HG03196 (cell line): Measurements from ENCODE around the gene VPS26C.
A peak's percentile ranks its signal among the peaks of the same experiment; 100 is the strongest.
"Not testable (repeated sequence)": the region's sequence is repeated elsewhere in the genome, so short reads cannot be mapped to it uniquely, and the experiment has no call there.

ENCODE experiments used
- ATAC-seq: cut with Tn5 transposase; IDR thresholded peaks from one replicate; pipeline ENCODE4 v1.9.1; 2021; ENCODE audit not compliant: unreplicated experiment

VPS26C gene

DNA sequence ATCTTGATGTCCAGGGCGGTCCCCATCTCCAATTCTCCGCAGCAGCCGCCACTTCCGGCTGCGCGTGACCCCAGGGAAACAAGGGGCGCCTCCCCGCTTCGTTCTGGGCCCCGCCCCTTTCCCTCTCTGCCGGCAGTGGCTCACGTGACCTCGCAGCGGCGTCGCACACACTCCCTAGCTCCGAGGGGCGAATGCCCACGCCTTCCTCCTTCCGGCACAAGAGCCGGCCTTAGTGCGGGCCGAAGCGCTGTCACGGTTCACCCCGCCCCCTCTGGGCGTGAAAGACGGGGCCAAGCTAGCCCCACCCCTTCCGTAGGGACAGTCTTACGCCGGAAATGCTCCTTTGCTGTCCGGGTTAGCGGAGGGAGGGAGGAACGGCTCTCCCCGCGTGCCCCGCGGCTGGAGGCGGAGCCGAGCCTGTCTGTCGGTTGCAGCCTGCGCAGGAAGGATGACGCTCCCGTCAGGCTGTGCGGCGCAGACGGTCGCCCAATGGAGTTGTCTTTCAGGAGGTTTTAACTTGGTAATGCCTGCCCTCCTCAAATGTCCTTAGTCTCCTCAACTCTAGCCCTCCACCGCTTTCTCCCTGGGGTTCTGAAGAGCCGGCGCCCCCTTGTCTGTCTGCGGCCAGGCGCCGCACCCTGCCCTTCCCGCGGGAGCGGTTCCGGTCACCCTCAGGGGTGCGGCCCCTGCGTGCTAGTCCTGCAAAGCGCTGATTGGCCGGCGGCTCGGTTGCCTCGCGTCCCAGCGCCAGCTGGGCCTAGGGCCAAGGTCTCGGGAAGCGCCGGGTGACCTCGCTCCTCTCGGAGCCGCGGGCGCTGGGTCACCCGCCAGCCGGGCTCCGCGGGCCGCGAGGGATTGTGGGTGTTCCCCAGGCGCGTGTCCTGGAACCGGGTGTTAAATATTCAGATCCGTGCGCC lies at the start of gene VPS26C:
Gene VPS26C, minus strand, starts transcription at position 66 of the 917 bp plus-strand sequence. Its CDS starts 40 bp downstream, at position 26.
- ATAC-seq = peak; percentile 91

DNA sequence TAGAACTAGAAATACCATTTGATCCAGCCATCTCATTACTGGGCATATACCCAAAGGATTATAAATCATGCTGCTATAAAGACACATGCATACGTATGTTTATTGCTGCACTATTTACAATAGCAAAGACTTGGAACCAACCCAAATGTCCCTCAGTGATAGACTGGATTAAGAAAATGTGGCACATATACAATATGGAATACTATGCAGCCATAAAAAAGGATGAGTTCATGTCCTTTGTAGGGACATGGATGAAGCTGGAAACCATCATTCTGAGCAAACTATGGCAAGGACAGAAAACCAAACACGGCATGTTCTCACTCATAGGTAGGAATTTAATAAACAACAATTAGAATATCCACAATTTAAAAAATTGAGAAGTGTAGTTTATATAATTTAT lies 48.9 kb upstream of the VPS26C start:
- ATAC-seq = not testable (repeated sequence)

DNA sequence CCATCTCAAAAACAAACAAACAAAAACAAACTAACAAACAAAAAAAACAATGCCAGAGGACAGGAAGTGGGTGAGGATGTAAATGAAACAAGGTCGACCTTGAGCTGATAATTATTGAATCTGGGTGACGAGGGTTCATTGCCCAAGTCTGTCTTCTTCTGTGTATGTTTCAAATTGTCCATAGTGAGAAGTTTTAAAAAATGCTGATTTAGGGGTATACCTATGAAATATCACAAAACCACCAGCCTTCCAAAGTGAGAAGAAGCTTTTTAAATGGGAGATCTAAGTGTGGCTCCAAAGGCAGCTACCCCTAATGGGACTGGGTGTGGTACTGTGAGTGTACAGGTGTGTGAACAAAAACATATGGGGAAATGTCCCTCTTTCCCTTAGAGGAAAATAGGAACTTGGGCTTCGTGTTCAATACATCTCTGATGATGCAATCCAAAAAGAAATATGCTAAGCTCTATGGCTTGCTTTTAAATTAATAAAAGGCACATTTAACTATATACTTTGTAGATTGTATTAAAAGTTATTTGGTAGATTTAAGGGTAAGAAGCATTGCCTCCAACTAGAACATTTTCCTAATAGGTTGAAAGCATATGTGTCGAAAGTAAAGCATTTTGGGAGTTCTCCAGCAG lies 33.1 kb upstream of the VPS26C start:
- no peak for ATAC-seq

DNA sequence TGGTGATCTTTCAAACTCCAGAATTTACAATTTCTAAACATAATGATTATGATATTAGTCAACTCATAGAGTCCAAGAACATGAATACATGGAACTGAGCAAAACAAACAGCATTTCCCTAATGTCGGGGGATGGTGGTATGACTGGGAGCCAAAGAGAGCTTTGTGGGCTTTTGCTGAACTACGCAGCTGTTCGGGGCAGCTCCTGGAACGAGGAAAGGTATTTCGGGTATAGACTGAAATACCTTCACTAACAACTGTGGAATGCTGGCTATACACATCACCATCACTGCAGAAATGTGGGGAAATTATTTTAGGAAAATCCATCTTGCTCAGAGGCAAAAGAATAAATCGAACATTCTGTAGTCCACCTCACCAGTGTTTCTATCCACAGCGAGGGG lies 30.2 kb upstream of the VPS26C start:
- no peak for ATAC-seq

DNA sequence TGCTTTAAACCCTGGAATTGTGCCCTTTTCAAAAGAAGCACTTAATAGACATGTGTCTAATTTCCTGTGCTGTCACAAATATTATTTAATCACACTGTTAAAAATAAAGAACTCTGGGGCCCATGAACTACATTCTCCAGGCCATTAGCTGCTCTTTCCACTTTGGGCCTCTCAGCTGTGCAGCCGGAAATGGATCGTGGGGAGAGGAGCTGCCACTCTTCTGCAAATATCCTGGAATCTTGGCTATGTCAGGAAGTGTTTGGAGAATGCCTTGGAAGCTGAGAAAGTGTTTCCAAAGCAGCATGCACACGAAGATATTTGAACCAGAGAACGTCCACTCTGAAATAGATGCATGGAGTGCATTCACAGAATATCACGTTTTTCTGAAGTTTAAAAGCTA lies 27.5 kb upstream of the VPS26C start:
- no peak for ATAC-seq

DNA sequence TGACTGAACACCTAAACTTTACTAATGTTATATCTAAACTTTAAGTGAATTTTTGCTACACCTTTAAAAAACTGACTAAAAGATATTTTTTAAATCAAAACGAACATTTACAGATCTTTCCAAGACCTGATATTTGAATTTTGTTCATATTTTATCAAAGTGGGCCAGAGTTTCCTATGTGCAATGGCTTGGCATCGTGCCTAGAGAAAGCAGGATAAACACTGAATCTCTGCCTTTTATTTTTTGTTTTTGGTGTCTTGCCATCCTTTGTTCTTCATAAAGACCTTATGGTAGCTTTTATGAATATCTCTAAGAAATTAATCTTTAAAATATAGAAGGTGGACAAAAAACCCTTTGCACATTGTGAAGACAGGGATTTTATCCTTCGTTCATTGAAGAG lies 25.8 kb upstream of the VPS26C start:
- no peak for ATAC-seq

DNA sequence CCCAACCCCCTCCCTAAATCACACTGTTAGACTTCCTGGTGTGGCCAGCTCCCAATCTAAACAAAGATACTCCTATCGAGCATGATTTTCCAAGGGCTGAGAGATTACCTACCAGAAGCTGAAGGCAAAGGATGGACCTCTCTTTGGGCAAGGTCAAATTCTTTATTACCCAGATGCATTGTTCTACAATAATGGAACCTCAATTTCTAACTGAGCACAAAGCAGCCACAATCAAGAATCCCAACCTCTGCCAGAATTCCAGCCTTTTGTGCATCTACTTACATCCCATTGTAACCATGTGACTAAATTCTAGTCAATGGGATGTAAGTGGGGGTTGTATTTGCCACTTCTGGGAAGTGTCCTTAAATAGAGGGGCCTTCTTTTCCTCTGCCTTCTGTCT lies 24.9 kb upstream of the VPS26C start:
- no peak for ATAC-seq

DNA sequence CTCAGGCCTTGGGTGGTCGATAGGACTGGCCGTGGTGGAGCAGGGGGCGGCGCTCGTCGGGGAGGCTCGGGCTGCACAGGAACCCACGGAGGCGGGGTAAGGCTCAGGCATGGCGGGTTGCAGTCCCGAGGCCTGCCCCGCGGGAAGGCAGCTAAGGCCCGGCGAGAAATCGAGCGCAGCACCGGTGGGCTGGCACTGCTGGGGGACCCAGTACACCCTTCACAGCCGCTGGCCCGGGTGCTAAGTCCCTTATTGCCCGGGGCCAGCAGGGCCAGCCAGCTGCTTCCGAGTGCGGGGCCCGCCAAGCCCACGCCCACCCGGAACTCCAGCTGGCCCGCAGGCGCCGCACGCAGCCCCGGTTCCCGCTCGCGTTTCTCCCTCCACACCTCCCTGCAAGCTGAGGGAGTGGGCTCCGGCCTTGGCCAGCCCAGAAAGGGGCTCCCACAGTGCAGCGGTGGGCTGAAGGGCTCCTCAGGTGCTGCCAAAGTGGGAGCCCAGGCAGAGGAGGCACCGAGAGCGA lies 16.1 kb upstream of the VPS26C start:
- ATAC-seq = not testable (repeated sequence)

DNA sequence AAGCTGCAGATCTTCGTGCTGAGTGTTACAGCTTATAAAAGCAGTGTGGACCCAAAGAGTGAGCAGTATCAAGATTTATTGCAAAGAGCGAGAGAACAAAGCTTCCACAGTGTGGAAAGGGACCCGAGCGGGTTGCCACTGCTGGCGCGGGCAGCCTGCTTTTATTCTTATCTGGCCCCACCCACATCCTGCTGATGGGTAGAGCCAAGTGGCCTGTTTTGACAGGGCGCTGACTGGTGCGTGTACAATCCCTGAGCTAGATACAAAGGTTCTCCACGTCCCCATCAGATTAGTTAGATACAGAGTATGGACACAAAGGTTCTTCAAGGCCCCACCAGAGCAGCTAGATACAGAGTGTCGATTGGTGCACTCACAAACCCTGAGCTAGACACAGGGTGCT lies 15.5 kb upstream of the VPS26C start:
- ATAC-seq = not testable (repeated sequence)

DNA sequence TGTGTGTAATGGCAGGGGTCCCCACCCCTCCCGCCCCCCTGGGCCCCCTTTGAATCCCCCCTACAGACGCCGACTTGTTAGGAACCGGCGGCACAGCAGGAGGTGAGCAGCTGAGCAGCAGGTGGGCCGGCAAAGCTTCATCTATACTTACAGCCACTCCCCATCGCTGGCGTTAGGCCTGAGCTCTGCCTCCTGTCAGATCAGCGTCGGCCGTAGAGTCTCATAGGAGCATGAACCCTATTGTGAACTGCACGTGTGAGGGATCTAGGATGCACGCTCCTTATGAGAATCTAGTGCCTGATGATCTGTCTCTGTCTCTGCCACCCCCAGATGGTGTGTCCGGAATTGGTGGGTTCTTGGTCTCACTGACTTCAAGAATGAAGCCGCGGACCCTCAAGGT lies 14.9 kb upstream of the VPS26C start:
- no peak for ATAC-seq

DNA sequence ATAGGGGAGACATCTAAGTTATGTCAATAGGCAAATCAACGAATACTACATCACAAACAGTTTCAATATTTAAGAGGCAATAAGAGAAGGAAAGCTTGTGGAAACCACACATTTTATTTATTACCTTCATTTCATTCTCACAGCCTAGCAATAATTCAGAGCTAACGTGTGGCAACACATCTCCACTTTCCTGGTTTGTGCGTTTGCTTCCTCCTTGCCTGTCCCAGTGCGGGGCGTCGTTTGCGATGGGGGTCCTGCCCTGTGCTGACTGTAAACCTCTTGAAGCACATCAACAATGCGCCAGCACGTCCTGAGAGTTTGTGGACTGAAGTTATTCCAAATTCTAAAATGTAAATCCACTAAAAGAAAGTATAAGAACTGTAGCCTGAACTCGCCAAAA lies 14.4 kb upstream of the VPS26C start:
- no peak for ATAC-seq

DNA sequence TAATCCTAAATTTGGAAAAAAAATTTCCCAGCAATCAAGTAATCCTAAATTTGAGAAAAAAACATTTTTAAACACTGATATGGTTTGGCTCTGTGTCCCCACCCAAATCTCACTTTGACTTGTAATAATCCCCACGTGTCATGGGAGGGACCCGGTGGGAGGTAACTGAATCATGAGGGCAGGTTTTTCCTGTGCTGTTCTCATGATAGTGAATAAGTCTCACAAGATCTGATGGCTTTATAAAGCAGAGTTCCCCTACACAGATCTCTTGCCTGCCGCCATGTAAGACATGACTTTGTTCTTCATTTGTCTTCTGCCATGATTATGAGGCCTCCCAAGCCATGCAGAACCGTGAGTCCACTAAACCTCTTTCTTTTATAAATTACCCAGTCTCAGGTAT lies 12.1 kb upstream of the VPS26C start:
- ATAC-seq = not testable (repeated sequence)

DNA sequence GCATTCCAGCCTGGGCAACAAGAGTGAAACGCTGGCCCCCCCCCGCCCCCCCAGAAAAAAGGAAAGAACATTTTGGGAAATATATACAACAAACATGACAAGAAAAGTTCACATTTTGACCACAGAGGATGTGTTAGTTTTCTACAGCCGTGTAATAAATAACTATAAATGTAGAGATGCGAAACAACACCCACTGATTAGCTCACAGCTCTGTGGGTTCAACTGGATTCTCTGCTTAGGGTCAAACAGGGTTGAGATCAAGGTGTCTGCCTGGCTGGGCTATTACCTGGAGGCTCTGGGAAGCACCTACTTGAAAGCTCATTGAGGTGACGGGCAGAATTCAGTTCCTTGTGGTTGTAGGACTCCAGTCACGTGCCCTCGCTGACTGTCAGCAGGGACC lies 11.1 kb upstream of the VPS26C start:
- ATAC-seq = no peak

DNA sequence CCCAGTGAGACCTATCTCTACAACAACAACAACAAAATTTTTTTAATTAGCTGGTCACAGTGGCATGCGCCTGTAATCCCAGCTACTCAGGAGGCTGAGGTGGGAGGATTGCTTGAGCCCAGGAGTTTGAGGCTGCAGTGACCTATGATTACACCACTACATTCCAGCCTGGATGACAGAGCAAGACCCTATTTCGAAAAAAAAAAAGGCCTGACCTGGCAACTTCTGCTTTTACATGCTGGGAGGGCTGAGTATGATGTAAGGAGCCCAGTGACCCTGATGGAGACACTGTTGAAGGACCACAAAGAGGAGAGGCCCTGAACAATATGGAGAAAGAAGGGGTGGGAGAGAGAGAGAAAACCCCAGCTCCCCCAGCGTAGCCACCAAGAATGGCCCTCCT lies 9.2 kb upstream of the VPS26C start:
- no peak for ATAC-seq

DNA sequence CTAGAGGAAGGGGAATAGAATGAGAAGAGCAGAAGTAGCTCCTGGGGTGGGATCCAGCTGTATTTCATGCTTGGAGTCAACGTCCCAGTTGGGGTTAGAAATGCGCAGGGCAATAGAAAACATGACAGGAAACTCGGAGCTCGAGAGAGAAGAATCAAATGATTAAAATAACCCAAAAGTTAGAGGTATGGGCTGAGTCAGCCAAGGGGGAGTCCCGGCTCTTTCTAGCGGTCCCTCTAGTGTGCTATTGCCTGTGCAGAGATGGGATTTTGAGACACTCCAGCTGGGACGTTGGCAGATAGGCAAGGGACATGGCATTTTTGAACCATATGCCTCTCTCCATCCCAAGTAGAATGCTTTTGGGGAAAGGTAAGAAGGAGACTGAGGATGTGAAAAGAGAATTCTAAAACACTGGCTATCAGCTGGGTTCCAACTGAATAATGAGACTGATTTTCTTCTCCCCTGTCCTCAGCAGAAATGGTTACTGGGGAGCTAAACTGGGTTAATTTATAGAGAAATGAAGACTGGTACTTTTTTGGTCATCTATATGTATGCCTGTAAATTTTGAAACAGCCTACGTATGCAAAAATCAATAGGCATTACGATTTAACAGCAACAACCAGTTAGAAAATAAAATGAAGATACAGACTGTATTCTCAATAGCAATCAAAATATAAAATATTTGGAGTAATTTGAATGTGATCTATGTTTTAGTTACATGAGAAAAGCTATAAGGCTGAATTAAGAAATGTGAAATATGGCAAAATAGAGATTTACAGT lies 7.0 kb upstream of the VPS26C start:
- ATAC-seq = no peak

DNA sequence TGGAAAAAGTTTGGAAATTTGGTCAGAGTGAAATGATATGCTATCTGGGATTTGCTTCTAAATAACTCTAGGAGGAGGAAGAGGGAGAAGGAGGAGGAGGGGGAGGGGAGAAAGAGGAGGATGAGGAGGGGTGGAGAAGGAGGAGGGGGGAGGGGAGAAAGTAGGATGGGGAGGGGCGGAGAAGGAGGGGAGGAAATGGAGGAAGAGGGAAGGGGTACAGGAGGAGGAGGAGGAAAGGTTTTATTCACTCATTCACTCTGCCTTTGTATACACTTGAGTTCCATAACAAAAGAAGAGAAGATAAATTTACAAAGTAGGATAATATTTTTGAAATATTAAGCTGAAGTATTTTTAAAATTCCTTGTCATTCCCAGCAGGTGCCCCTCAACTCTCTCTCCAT lies 6.3 kb upstream of the VPS26C start:
- no peak for ATAC-seq

DNA sequence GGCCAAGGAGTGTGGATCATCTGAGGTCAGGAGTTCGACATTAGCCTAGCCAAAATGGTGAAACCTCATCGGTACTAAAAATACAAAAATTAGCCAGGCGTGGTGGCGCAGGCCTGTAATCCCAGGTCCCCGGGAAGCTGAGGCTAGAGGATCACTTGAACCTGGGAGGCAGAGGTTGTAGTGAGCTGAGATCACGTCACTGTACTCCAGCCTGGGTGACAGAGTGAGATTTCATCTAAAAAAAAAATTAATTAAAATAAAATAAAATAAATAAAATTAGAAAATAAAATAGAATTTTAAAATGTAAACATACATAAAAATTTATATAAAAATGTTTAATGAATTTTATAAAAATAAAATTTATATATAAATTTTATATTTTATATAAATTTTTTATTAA lies 5.8 kb upstream of the VPS26C start:
- ATAC-seq = no peak

DNA sequence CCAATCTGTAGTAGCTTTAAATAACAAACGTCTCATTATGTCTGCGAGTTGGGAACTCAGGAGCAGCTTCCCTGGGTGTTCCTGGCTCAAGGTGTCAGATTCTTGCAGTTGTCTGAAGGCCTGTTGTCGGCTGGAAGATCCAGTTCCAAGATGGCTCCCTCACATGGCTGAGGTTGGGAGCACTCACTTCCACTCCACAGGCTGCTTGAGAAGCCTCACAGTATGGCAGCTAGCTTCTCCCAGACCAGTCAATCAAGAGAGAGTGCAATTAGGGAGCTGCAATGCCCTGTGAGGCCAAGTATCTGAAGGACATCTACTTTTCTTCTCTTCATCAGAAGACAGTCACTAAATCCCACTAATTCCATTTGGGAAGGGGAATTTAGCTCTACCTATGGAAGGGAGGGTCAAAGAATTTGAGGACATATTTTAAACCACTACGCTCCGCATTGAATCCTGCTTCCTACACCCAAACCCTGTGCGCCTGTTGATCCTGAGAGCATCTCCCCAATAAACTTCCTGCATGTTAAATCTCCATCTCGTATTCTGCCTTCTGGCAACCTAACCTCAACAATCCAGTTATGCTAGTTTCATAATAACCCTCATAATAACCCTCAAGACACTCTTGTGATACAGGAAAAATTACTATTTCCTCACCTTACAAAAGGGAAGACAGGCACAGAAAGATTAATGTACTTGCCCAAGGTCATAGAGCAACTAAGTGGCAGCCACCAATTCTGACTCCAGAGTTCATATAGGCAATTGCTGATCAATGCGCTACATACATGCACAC lies 3.6 kb upstream of the VPS26C start:
- no peak for ATAC-seq

DNA sequence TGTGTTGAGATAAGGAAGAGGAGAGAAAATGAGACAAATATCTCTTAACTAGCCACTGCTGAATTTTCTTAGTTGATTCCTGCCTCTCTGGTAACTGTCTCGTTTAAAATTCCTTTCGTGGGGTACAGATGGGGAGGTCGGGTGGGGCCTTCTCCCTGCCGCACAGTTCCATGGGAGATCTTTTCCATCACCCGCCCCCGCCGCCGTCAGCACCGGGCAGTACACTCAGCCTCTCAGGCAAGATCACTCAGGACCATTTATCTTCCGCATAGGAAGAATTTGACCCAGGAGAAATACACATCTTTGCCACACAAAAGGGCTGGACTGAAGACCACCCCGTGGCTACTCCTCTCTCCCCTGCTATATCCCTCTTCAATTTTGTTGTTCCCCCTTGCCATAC lies 2.3 kb upstream of the VPS26C start:
- no peak for ATAC-seq

DNA sequence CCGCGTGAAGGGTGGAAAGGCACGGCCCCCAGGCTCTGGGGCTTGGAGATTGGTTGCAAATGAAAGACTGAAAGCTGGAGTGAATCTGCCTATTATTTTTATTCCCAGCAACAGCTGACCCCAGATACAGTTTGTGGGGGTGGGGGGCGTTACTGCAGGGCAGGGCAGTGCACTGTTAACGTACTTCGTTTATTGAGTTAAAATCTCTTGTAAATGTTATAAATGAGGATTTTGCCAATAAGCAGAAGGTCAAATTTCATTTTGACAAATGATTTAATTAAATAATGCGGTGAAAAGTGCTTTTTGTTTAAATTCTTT lies 1.0 kb upstream of the VPS26C start:
- no peak for ATAC-seq
